ENCODE results near the gene ACYP2. TPM values are rescaled to one million over a fixed set of nuclear protein-coding genes. Genes with fewer than 3 reads are reported as not detected.
"Not testable (repeated sequence)": the region's sequence is repeated elsewhere in the genome, so short reads cannot be mapped to it uniquely, and the experiment has no call there.

Gene ACYP2
- total RNA-seq, 2 donors from 2014 or later: 13.6 to 14.1 TPM

GRCh38 chr2:54106631-54107454 is 8.6 kb upstream of the ACYP2 start:
- H3K9me3 ChIP-seq: no peaks in the 10 kb centered on the region
- no peak overlapping the region for H3K9ac ChIP-seq (ENCODE audit: low read depth in 2 of 2, low read length in 2 of 2)
- intact Hi-C loops (cut with DNase I): loop anchor here (10.0 kb wide), 2 partner anchors 398 to 738 kb away; no protein-coding TSS in a partner anchor
- H3K27me3 ChIP-seq: no peaks in the 10 kb centered on the region
- no peak overlapping the region for H3K4me3 ChIP-seq
- H3K27ac ChIP-seq: no peak overlapping the region
- peak; percentile 38 for DNase-seq
- H3K36me3 ChIP-seq: no peaks in the 10 kb centered on the region
- peak; percentile 59 for TF ChIP-seq CTCF (IDR thresholded peaks at IDR 0.05)
- peaks cover 3% of the 10 kb centered on the region for H3K4me1 ChIP-seq

GRCh38 chr2:54107455-54107764 is 8.0 kb upstream of the ACYP2 start:
- Histone ChIP-seq H3K4me3 (no peak overlapping the region), H3K4me1 (peaks cover 3% of the 10 kb centered on the region), H3K36me3 (no peaks in the 10 kb centered on the region), H3K9me3 (no peaks in the 10 kb centered on the region), H3K27ac (no peak overlapping the region), H3K9ac (ENCODE audit: low read depth in 2 of 2, low read length in 2 of 2) (no peak overlapping the region), H3K27me3 (no peaks in the 10 kb centered on the region)
- TF ChIP-seq CTCF (IDR thresholded peaks at IDR 0.05): no peak
- no peak for DNase-seq
- intact Hi-C loops (cut with DNase I): loop anchor here (10.0 kb wide), 2 partner anchors 397 to 737 kb away; no protein-coding TSS in a partner anchor

GRCh38 chr2:54107903-54108615 is 7.4 kb upstream of the ACYP2 start:
- Histone ChIP-seq H3K4me3 (no peak overlapping the region), H3K9ac (ENCODE audit: low read depth in 2 of 2, low read length in 2 of 2) (no peak overlapping the region), H3K27me3 (no peaks in the 10 kb centered on the region), H3K9me3 (no peaks in the 10 kb centered on the region), H3K4me1 (peaks cover 3% of the 10 kb centered on the region), H3K27ac (no peak overlapping the region), H3K36me3 (no peaks in the 10 kb centered on the region)
- DNase-seq: no peak
- no peak for TF ChIP-seq CTCF (IDR thresholded peaks at IDR 0.05)
- intact Hi-C loops (cut with DNase I): loop anchor here (10.0 kb wide), 2 partner anchors 397 to 737 kb away; no protein-coding TSS in a partner anchor

- no peak for TF ChIP-seq CTCF (IDR thresholded peaks at IDR 0.05)
- Histone ChIP-seq H3K4me1 (no peaks in the 10 kb centered on the region), H3K27ac (no peak overlapping the region), H3K4me3 (no peak overlapping the region), H3K9me3 (no peaks in the 10 kb centered on the region), H3K36me3 (no peaks in the 10 kb centered on the region), H3K9ac (ENCODE audit: low read depth in 2 of 2, low read length in 2 of 2) (no peak overlapping the region), H3K27me3 (no peaks in the 10 kb centered on the region)
- intact Hi-C loops (cut with DNase I): loop anchor here (10.0 kb wide), 4 partner anchors 145 to 735 kb away; no protein-coding TSS in a partner anchor
- DNase-seq: no peak
These were observed 5.6 kb upstream of the ACYP2 start for GRCh38 chr2:54109848-54110247.

- H3K4me1 ChIP-seq; H3K4me3 ChIP-seq; H3K36me3 ChIP-seq; H3K27me3 ChIP-seq; H3K9me3 ChIP-seq; DNase-seq; H3K9ac ChIP-seq (ENCODE audit: low read depth in 2 of 2, low read length in 2 of 2): not testable (repeated sequence)
- H3K27ac ChIP-seq: peak overlapping the region; percentile 98
- intact Hi-C loops (cut with DNase I): loop anchor here (10.0 kb wide), 2 partner anchors 150 to 590 kb away; no protein-coding TSS in a partner anchor
These were observed 936 bp upstream of the ACYP2 start for GRCh38 chr2:54114479-54114878.

Data from colonic mucosa (tissue), 4 donors.